ENCODE measurements around the gene C13orf42.

GRCh38 chr13:51083706-51084105 is 27.4 kb downstream of the C13orf42 start:
- TF ChIP-seq POLR2A (IDR thresholded peaks at IDR 0.05), result no peak
- TF ChIP-seq, protein P1, sequence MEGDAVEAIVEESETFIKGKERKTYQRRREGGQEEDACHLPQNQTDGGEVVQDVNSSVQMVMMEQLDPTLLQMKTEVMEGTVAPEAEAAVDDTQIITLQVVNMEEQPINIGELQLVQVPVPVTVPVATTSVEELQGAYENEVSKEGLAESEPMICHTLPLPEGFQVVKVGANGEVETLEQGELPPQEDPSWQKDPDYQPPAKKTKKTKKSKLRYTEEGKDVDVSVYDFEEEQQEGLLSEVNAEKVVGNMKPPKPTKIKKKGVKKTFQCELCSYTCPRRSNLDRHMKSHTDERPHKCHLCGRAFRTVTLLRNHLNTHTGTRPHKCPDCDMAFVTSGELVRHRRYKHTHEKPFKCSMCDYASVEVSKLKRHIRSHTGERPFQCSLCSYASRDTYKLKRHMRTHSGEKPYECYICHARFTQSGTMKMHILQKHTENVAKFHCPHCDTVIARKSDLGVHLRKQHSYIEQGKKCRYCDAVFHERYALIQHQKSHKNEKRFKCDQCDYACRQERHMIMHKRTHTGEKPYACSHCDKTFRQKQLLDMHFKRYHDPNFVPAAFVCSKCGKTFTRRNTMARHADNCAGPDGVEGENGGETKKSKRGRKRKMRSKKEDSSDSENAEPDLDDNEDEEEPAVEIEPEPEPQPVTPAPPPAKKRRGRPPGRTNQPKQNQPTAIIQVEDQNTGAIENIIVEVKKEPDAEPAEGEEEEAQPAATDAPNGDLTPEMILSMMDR (IDR thresholded peaks at IDR 0.05), result no peak

Data from right lobe of liver (tissue), 4 donors.